Activated T-cell treated with anti-CD3 and anti-CD28 coated beads, Interleukin-2, amount 50 U/mL, for 24 hours (primary cell): ENCODE measurements around the gene NMNAT3.
"Not testable (repeated sequence)": the region's sequence is repeated elsewhere in the genome, so short reads cannot be mapped to it uniquely, and the experiment has no call there.

Experiments
- DNase-seq: peaks from one replicate; pipeline ENCODE4 v3.0.0-alpha.2; 2020
- H3K27ac Mint-ChIP-seq: 2 replicates; pipeline ENCODE4 v1.8.0; 2020; ENCODE audit warnings: mild to moderate bottlenecking, mixed read lengths
- H3K27me3 Mint-ChIP-seq: 2 replicates; pipeline ENCODE4 v1.8.0; 2020; ENCODE audit warnings: mixed read lengths
- H3K36me3 Mint-ChIP-seq: 2 replicates; pipeline ENCODE4 v1.8.0; 2020; ENCODE audit warnings: low read depth, mixed read lengths
- H3K4me1 Mint-ChIP-seq: 2 replicates; pipeline ENCODE4 v1.8.0; 2020; ENCODE audit warnings: low read depth, mixed read lengths
- H3K4me3 Mint-ChIP-seq: 2 replicates; pipeline ENCODE4 v1.8.0; 2020; ENCODE audit warnings: mild to moderate bottlenecking, moderate library complexity, mixed read lengths
- H3K9me3 Mint-ChIP-seq: 2 replicates; pipeline ENCODE4 v1.8.0; 2020; ENCODE audit warnings: mixed read lengths

NMNAT3 gene

GRCh38 chr3:139597947-139598346 is 79.8 kb downstream of the NMNAT3 start:
- Mint-ChIP-seq H3K4me3 (no peak overlapping the region), H3K36me3 (no peaks in the 10 kb centered on the region), H3K27ac (no peak overlapping the region), H3K9me3 (no peaks in the 10 kb centered on the region), H3K4me1 (no peaks in the 10 kb centered on the region), H3K27me3 (no peaks in the 10 kb centered on the region)
- no peak for DNase-seq

GRCh38 chr3:139591186-139591585 is 86.6 kb downstream of the NMNAT3 start:
- H3K27me3 Mint-ChIP-seq, DNase-seq, H3K36me3 Mint-ChIP-seq, H3K4me3 Mint-ChIP-seq, H3K27ac Mint-ChIP-seq, H3K9me3 Mint-ChIP-seq, H3K4me1 Mint-ChIP-seq: not testable (repeated sequence)

GRCh38 chr3:139588450-139588849 is 89.3 kb downstream of the NMNAT3 start:
- H3K36me3 Mint-ChIP-seq, result no peaks in the 10 kb centered on the region
- H3K27me3 Mint-ChIP-seq, result no peaks in the 10 kb centered on the region
- no peak for DNase-seq
- no peak overlapping the region for H3K4me3 Mint-ChIP-seq
- H3K4me1 Mint-ChIP-seq, result no peaks in the 10 kb centered on the region
- H3K27ac Mint-ChIP-seq, result no peak overlapping the region
- H3K9me3 Mint-ChIP-seq, result peaks cover 2% of the 10 kb centered on the region

GRCh38 chr3:139587797-139588196 is 90.0 kb downstream of the NMNAT3 start:
- no peak overlapping the region for H3K27ac Mint-ChIP-seq
- no peaks in the 10 kb centered on the region for H3K4me1 Mint-ChIP-seq
- no peaks in the 10 kb centered on the region for H3K27me3 Mint-ChIP-seq
- no peak overlapping the region for H3K4me3 Mint-ChIP-seq
- H3K36me3 Mint-ChIP-seq, result no peaks in the 10 kb centered on the region
- no peak for DNase-seq
- H3K9me3 Mint-ChIP-seq, result peaks cover 2% of the 10 kb centered on the region

GRCh38 chr3:139586420-139587017 is 91.3 kb downstream of the NMNAT3 start:
- no peaks in the 10 kb centered on the region for H3K4me1 Mint-ChIP-seq
- H3K27me3 Mint-ChIP-seq, result no peaks in the 10 kb centered on the region

GRCh38 chr3:139585820-139586219 is 92.0 kb downstream of the NMNAT3 start:
- H3K27ac Mint-ChIP-seq, result no peak overlapping the region
- no peak overlapping the region for H3K4me3 Mint-ChIP-seq
- H3K27me3 Mint-ChIP-seq, result no peaks in the 10 kb centered on the region
- H3K4me1 Mint-ChIP-seq, result no peaks in the 10 kb centered on the region
- no peak for DNase-seq
- H3K9me3 Mint-ChIP-seq, result no peaks in the 10 kb centered on the region
- no peaks in the 10 kb centered on the region for H3K36me3 Mint-ChIP-seq

More at GRCh38 chr3:139586420-139587017, 91.3 kb downstream of the NMNAT3 start:
- no peak overlapping the region for H3K4me3 Mint-ChIP-seq
- H3K27ac Mint-ChIP-seq, result no peak overlapping the region
- DNase-seq, result no peak
- H3K9me3 Mint-ChIP-seq, result no peaks in the 10 kb centered on the region
- H3K36me3 Mint-ChIP-seq, result no peaks in the 10 kb centered on the region

GRCh38 chr3:139583651-139584050 is 94.1 kb downstream of the NMNAT3 start:
- not testable (repeated sequence) for H3K4me3 Mint-ChIP-seq, H3K9me3 Mint-ChIP-seq, H3K27ac Mint-ChIP-seq, H3K4me1 Mint-ChIP-seq, DNase-seq, H3K36me3 Mint-ChIP-seq, H3K27me3 Mint-ChIP-seq

GRCh38 chr3:139578783-139579182 is 99.0 kb downstream of the NMNAT3 start:
- Mint-ChIP-seq H3K4me1 (no peaks in the 10 kb centered on the region), H3K9me3 (no peaks in the 10 kb centered on the region), H3K36me3 (peaks cover 3% of the 10 kb centered on the region), H3K27me3 (no peaks in the 10 kb centered on the region), H3K27ac (no peak overlapping the region), H3K4me3 (no peak overlapping the region)
- no peak for DNase-seq

GRCh38 chr3:139577909-139578308 is 99.9 kb downstream of the NMNAT3 start:
- no peak overlapping the region for H3K27ac Mint-ChIP-seq
- no peaks in the 10 kb centered on the region for H3K27me3 Mint-ChIP-seq
- H3K36me3 Mint-ChIP-seq, result peaks cover 3% of the 10 kb centered on the region
- DNase-seq, result no peak
- H3K4me1 Mint-ChIP-seq, result no peaks in the 10 kb centered on the region
- H3K4me3 Mint-ChIP-seq, result no peak overlapping the region
- H3K9me3 Mint-ChIP-seq, result no peaks in the 10 kb centered on the region

- H3K27me3 Mint-ChIP-seq, result no peaks in the 10 kb centered on the region
- no peaks in the 10 kb centered on the region for H3K4me1 Mint-ChIP-seq
- H3K36me3 Mint-ChIP-seq, result peaks cover 6% of the 10 kb centered on the region
- no peak for DNase-seq
- no peak overlapping the region for H3K4me3 Mint-ChIP-seq
- no peak overlapping the region for H3K27ac Mint-ChIP-seq
- H3K9me3 Mint-ChIP-seq, result no peaks in the 10 kb centered on the region
These were observed 100.4 kb downstream of the NMNAT3 start for GRCh38 chr3:139577346-139577745.

GRCh38 chr3:139574026-139574947 is 103.5 kb downstream of the NMNAT3 start:
- H3K36me3 Mint-ChIP-seq, result peaks cover 21% of the 10 kb centered on the region
- H3K4me3 Mint-ChIP-seq, result no peak overlapping the region
- no peak for DNase-seq
- no peaks in the 10 kb centered on the region for H3K27me3 Mint-ChIP-seq
- H3K9me3 Mint-ChIP-seq, result peaks cover 9% of the 10 kb centered on the region
- H3K4me1 Mint-ChIP-seq, result no peaks in the 10 kb centered on the region
- no peak overlapping the region for H3K27ac Mint-ChIP-seq

- no peak for DNase-seq
- Mint-ChIP-seq H3K9me3 (peaks cover 9% of the 10 kb centered on the region), H3K4me1 (no peaks in the 10 kb centered on the region), H3K4me3 (no peak overlapping the region), H3K27ac (no peak overlapping the region), H3K27me3 (no peaks in the 10 kb centered on the region), H3K36me3 (peaks cover 18% of the 10 kb centered on the region)
These were observed 104.7 kb downstream of the NMNAT3 start for GRCh38 chr3:139572847-139573672.

GRCh38 chr3:139571711-139572110 is 106.1 kb downstream of the NMNAT3 start:
- Mint-ChIP-seq H3K36me3 (peaks cover 18% of the 10 kb centered on the region), H3K9me3 (peaks cover 9% of the 10 kb centered on the region), H3K4me3 (no peak overlapping the region), H3K4me1 (no peaks in the 10 kb centered on the region), H3K27me3 (no peaks in the 10 kb centered on the region), H3K27ac (no peak overlapping the region)
- no peak for DNase-seq

- Mint-ChIP-seq H3K27me3 (no peaks in the 10 kb centered on the region), H3K36me3 (no peaks in the 10 kb centered on the region), H3K4me1 (no peaks in the 10 kb centered on the region), H3K9me3 (no peaks in the 10 kb centered on the region), H3K27ac (no peak overlapping the region), H3K4me3 (no peak overlapping the region)
- DNase-seq, result no peak
These were observed 113.4 kb downstream of the NMNAT3 start for GRCh38 chr3:139564294-139564861.
